Skin of body (tissue), 2 donors: Measurements from ENCODE around the gene PRKG2. TPM values are rescaled to one million over a fixed set of nuclear protein-coding genes. Genes with fewer than 3 reads are reported as not detected.

ENCODE experiments used
- DNase-seq: peaks from one replicate; lab custom pipeline; 2025; lab: John Stamatoyannopoulos, UW
- total RNA-seq: library from RNA; depleted of rRNA; stranded (reverse); fragments of >200 nt; gene quantifications from one replicate; pipeline ENCODE4 v1.2.3, GENCODE V29; 2014

The PRKG2 gene
- total RNA-seq, 1 donor from 2014 or later = 15.0 TPM

GRCh38 chr4:81040012-81040659 lies 174.9 kb downstream of the PRKG2 start:
- peak; percentile 18 for DNase-seq

GRCh38 chr4:81039351-81039972 lies 175.6 kb downstream of the PRKG2 start:
- no peak for DNase-seq

GRCh38 chr4:81038636-81039350 lies 176.2 kb downstream of the PRKG2 start:
- no peak for DNase-seq

Other genes starting within 250 kb of the PRKG2 start
- 1.5 TPM for gene BMP3, start 184.5 kb downstream of the PRKG2 start, total RNA-seq